Mesothelial cell of epicardium (in vitro differentiated cells): ENCODE measurements around the gene NRBP1. TPM values are rescaled to one million over a fixed set of nuclear protein-coding genes. Genes with fewer than 3 reads are reported as not detected.

Experiments used
- DNase-seq, 2 experiments: peaks; one replicate each; pipeline ENCODE4 v3.0.0; 2021; ENCODE audit warnings: low spot score in 2 of 2; ENCODE audit not compliant: unreplicated experiment in 2 of 2
- H3K27ac Mint-ChIP-seq: 2 replicates; pipeline ENCODE4 v1.8.0; 2021; ENCODE audit warnings: mixed read lengths
- H3K27me3 Mint-ChIP-seq: 2 replicates; pipeline ENCODE4 v1.8.0; 2021; ENCODE audit warnings: low read depth, mixed read lengths
- H3K36me3 Mint-ChIP-seq: 2 replicates; pipeline ENCODE4 v1.8.0; 2021; ENCODE audit warnings: mixed read lengths
- H3K4me1 Mint-ChIP-seq: 2 replicates; pipeline ENCODE4 v1.8.0; 2021; ENCODE audit warnings: mixed read lengths
- H3K4me3 Mint-ChIP-seq: 2 replicates; pipeline ENCODE4 v1.8.0; 2021; ENCODE audit warnings: mild to moderate bottlenecking, moderate library complexity, mixed read lengths
- H3K9me3 Mint-ChIP-seq: 2 replicates; pipeline ENCODE4 v1.8.0; 2021; ENCODE audit warnings: mixed read lengths
- CTCF ChIP-seq: fragments of 200-600 bp; sonication (generic); IDR thresholded peaks from one replicate; pipeline ENCODE4 v1.5.0; 2021; ENCODE audit warnings: antibody characterized with exemption; ENCODE audit not compliant: unreplicated experiment
- total RNA-seq: library from RNA; stranded (reverse); gene quantifications from 3 replicates; pipeline ENCODE4 v1.2.1, GENCODE V29; 2021

NRBP1 gene
- total RNA-seq, 1 donor from 2014 or later = 130 TPM

GRCh38 chr2:27448381-27448780, 19.9 kb downstream of the NRBP1 start:
- Mint-ChIP-seq H3K36me3 (peaks cover 40% of the 10 kb centered on the region), H3K4me3 (no peak overlapping the region), H3K27me3 (no peaks in the 10 kb centered on the region), H3K9me3 (no peaks in the 10 kb centered on the region), H3K27ac (no peak overlapping the region), H3K4me1 (no peaks in the 10 kb centered on the region)
- DNase-seq = no peak
- TF ChIP-seq CTCF = no peak

- H3K4me3 Mint-ChIP-seq = no peak overlapping the region
- TF ChIP-seq CTCF = no peak
- no peak for DNase-seq
- H3K27ac Mint-ChIP-seq = no peak overlapping the region
- peaks cover 49% of the 10 kb centered on the region for H3K36me3 Mint-ChIP-seq
- no peaks in the 10 kb centered on the region for H3K9me3 Mint-ChIP-seq
- no peaks in the 10 kb centered on the region for H3K4me1 Mint-ChIP-seq
- H3K27me3 Mint-ChIP-seq = no peaks in the 10 kb centered on the region
Measured at GRCh38 chr2:27451095-27451494, 22.7 kb downstream of the NRBP1 start.

- no peaks in the 10 kb centered on the region for H3K9me3 Mint-ChIP-seq
- TF ChIP-seq CTCF = no peak
- no peak overlapping the region for H3K27ac Mint-ChIP-seq
- no peaks in the 10 kb centered on the region for H3K4me1 Mint-ChIP-seq
- no peak overlapping the region for H3K4me3 Mint-ChIP-seq
- no peaks in the 10 kb centered on the region for H3K27me3 Mint-ChIP-seq
- H3K36me3 Mint-ChIP-seq = peaks cover 46% of the 10 kb centered on the region
- DNase-seq = no peak
Measured at GRCh38 chr2:27453968-27454367, 25.5 kb downstream of the NRBP1 start.

GRCh38 chr2:27461118-27461517, 32.7 kb downstream of the NRBP1 start:
- no peaks in the 10 kb centered on the region for H3K4me1 Mint-ChIP-seq
- H3K27me3 Mint-ChIP-seq = no peaks in the 10 kb centered on the region
- DNase-seq = no peak
- no peak for TF ChIP-seq CTCF
- H3K9me3 Mint-ChIP-seq = no peaks in the 10 kb centered on the region
- no peak overlapping the region for H3K4me3 Mint-ChIP-seq
- H3K36me3 Mint-ChIP-seq = peaks cover 22% of the 10 kb centered on the region
- no peak overlapping the region for H3K27ac Mint-ChIP-seq

GRCh38 chr2:27464443-27464842, 36.0 kb downstream of the NRBP1 start:
- Mint-ChIP-seq H3K27ac (no peak overlapping the region), H3K4me1 (no peaks in the 10 kb centered on the region), H3K4me3 (no peak overlapping the region), H3K9me3 (no peaks in the 10 kb centered on the region), H3K27me3 (no peaks in the 10 kb centered on the region), H3K36me3 (peaks cover 9% of the 10 kb centered on the region)
- no peak for DNase-seq
- no peak for TF ChIP-seq CTCF

GRCh38 chr2:27471961-27472360, 43.5 kb downstream of the NRBP1 start:
- no peak for TF ChIP-seq CTCF
- Mint-ChIP-seq H3K27me3 (no peaks in the 10 kb centered on the region), H3K9me3 (no peaks in the 10 kb centered on the region), H3K4me3 (no peak overlapping the region), H3K4me1 (no peaks in the 10 kb centered on the region), H3K27ac (no peak overlapping the region), H3K36me3 (peaks cover 26% of the 10 kb centered on the region)
- no peak for DNase-seq
